Measurements from ENCODE around the gene THOC6. TPM values are rescaled to one million over a fixed set of nuclear protein-coding genes. Genes with fewer than 3 reads are reported as not detected.
"Not testable (repeated sequence)": the region's sequence is repeated elsewhere in the genome, so short reads cannot be mapped to it uniquely, and the experiment has no call there.

Gene THOC6
- total RNA-seq, 1 donor from 2014 or later = 40.1 TPM

DNA sequence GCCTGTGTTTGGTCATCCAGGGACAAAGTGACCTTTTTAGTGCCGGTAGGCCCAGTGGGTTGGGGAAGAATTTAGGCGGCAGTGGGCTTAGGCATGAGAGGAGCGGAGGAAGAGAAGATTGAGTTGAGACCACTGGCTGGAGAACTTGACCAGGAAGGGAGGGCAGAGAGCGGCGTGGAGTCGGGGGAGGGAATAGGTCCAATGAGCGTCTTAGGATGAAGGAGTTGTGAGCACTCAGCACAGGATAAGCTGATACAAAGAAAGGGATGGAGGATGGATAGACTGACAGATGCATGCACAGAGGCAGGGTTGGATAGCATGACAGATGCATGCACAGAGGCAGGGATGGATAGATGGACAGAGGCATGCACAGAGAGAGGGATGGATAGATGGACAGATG lies 49.6 kb downstream of the THOC6 start:
- H3K9me3 Mint-ChIP-seq = no peaks in the 10 kb centered on the region
- H3K27ac Mint-ChIP-seq = no peak overlapping the region
- DNase-seq (ENCODE audit: extremely low spot score, unreplicated experiment) = no peak
- H3K36me3 Mint-ChIP-seq = no peaks in the 10 kb centered on the region
- peaks cover 39% of the 10 kb centered on the region for H3K27me3 Mint-ChIP-seq
- TF ChIP-seq CTCF (conservative IDR thresholded peaks at IDR 0.05) = no peak
- H3K4me3 Mint-ChIP-seq = no peak overlapping the region
- H3K4me1 Mint-ChIP-seq (ENCODE audit: unreplicated experiment) = no peaks in the 10 kb centered on the region

DNA sequence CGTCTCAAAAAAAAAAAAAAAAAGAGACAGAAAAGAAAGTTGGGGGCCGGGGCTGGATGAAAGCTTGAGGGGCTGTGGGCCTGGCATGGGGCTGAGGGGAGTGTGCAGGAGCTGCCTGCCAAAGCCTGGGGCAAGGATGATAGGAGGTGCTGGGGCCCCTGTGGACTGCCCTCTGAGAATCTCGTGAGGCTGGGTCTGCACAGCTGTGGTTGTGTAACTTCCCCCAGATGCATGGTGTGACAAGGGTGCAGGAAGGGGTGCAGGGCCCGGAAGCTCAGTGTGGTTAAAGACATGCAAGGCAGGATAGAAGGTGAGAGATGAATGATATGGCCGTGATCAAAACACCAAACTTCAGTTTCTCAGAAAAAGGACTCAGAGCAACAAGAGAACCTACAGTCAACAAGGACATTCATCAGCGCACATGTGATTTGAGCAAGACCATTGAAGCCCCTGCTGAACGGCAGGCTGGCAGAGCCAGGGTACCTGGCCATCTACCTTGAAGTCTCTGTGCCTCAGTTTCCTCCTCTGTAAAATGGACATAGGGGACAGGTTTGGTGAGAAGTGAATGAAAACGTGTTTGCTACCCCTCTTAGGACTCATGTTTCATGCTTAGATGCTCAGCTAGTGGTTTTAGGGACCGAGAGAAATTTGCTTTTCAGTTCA lies 51.2 kb downstream of the THOC6 start:
- Mint-ChIP-seq H3K36me3 (no peaks in the 10 kb centered on the region), H3K27ac (no peak overlapping the region), H3K9me3 (no peaks in the 10 kb centered on the region), H3K4me3 (no peak overlapping the region), H3K4me1 (ENCODE audit: unreplicated experiment) (no peaks in the 10 kb centered on the region), H3K27me3 (peaks cover 49% of the 10 kb centered on the region)
- TF ChIP-seq CTCF (conservative IDR thresholded peaks at IDR 0.05) = no peak
- no peak for DNase-seq (ENCODE audit: extremely low spot score, unreplicated experiment)

GRCh38 chr16:3075523-3075915 lies 51.7 kb downstream of the THOC6 start:
- no peak for DNase-seq (ENCODE audit: extremely low spot score, unreplicated experiment)
- Mint-ChIP-seq H3K27me3 (peaks cover 53% of the 10 kb centered on the region), H3K4me1 (ENCODE audit: unreplicated experiment) (no peaks in the 10 kb centered on the region), H3K36me3 (no peaks in the 10 kb centered on the region), H3K27ac (no peak overlapping the region), H3K4me3 (no peak overlapping the region), H3K9me3 (no peaks in the 10 kb centered on the region)
- no peak for TF ChIP-seq CTCF (conservative IDR thresholded peaks at IDR 0.05)

- not testable (repeated sequence) for H3K27ac Mint-ChIP-seq; DNase-seq (ENCODE audit: extremely low spot score, unreplicated experiment); H3K36me3 Mint-ChIP-seq; H3K4me1 Mint-ChIP-seq (ENCODE audit: unreplicated experiment); H3K9me3 Mint-ChIP-seq; H3K4me3 Mint-ChIP-seq
- peaks cover 57% of the 10 kb centered on the region for H3K27me3 Mint-ChIP-seq
Observed at GRCh38 chr16:3075946-3076345, 52.1 kb downstream of the THOC6 start.

DNA sequence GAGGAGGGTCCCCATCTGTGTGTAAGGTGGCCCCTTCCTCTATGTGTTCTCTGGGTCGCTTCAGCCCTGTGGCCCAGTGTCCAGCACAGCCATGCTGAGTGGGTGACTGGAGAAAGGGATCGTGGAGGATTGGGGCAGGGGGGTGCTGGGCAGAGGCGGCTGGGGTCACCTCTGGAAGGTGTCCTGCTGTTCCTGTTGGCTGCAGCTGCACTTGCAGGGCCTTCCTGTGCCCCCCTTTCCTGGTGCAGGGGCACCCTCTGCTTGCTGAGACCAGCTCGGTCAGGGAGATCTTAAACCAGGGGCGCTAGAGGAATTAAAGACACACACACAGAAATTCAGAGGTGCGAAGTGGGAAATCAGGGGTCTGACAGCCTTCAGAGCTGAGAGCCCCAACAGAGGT lies 52.7 kb downstream of the THOC6 start:
- Mint-ChIP-seq H3K4me3 (no peak overlapping the region), H3K9me3 (no peaks in the 10 kb centered on the region), H3K27me3 (peaks cover 58% of the 10 kb centered on the region), H3K27ac (no peak overlapping the region), H3K36me3 (no peaks in the 10 kb centered on the region), H3K4me1 (ENCODE audit: unreplicated experiment) (no peaks in the 10 kb centered on the region)
- TF ChIP-seq CTCF (conservative IDR thresholded peaks at IDR 0.05) = no peak
- no peak for DNase-seq (ENCODE audit: extremely low spot score, unreplicated experiment)

Other genes with a start within 250 kb of the THOC6 start
- gene ELOB, start 246.8 kb upstream of the THOC6 start, total RNA-seq (ENCODE audit: low replicate concordance) = 237 and 243 TPM in 2 replicates
- gene PRSS33, start 236.5 kb upstream of the THOC6 start, total RNA-seq (ENCODE audit: low replicate concordance) = 0.39 and 2.4 TPM in 2 replicates
- not detected in 2 replicates for gene PRSS41, start 225.6 kb upstream of the THOC6 start, total RNA-seq (ENCODE audit: low replicate concordance)
- gene PRSS21, start 206.8 kb upstream of the THOC6 start, total RNA-seq (ENCODE audit: low replicate concordance) = not detected in 2 replicates
- 1.5 and 1.7 TPM in 2 replicates for gene ZG16B, start 193.7 kb upstream of the THOC6 start, total RNA-seq (ENCODE audit: low replicate concordance)
- gene PRSS22, start 165.9 kb upstream of the THOC6 start, total RNA-seq (ENCODE audit: low replicate concordance) = 42.5 and 56.8 TPM in 2 replicates
- 43.1 and 45.9 TPM in 2 replicates for gene FLYWCH2, start 140.8 kb upstream of the THOC6 start, total RNA-seq (ENCODE audit: low replicate concordance)
- 17.8 and 28.6 TPM in 2 replicates for gene FLYWCH1, start 112.1 kb upstream of the THOC6 start, total RNA-seq (ENCODE audit: low replicate concordance)
- gene KREMEN2, start 59.8 kb upstream of the THOC6 start, total RNA-seq (ENCODE audit: low replicate concordance) = 4.5 and 7.7 TPM in 2 replicates
- 18.1 and 23.8 TPM in 2 replicates for gene PAQR4, start 54.7 kb upstream of the THOC6 start, total RNA-seq (ENCODE audit: low replicate concordance)
- 25.1 and 42.3 TPM in 2 replicates for gene PKMYT1, start 43.6 kb upstream of the THOC6 start, total RNA-seq (ENCODE audit: low replicate concordance)
- gene CLDN9, start 11.1 kb upstream of the THOC6 start, total RNA-seq (ENCODE audit: low replicate concordance) = 0.99 and 3.4 TPM in 2 replicates
- 98.9 and 243 TPM in 2 replicates for gene CLDN6, start 5.9 kb upstream of the THOC6 start, total RNA-seq (ENCODE audit: low replicate concordance)
- gene TNFRSF12A, start 3.7 kb upstream of the THOC6 start, total RNA-seq (ENCODE audit: low replicate concordance) = 24.0 and 55.5 TPM in 2 replicates
- 34.8 and 49.4 TPM in 2 replicates for gene HCFC1R1, start 93 bp upstream of the THOC6 start, total RNA-seq (ENCODE audit: low replicate concordance)
- gene BICDL2, start 12.9 kb downstream of the THOC6 start, total RNA-seq (ENCODE audit: low replicate concordance) = 15.2 and 28.6 TPM in 2 replicates
- gene MMP25, start 22.5 kb downstream of the THOC6 start, total RNA-seq (ENCODE audit: low replicate concordance) = 0.14 TPM in 2 replicates
- 12.7 and 44.1 TPM in 2 replicates for gene IL32, start 41.6 kb downstream of the THOC6 start, total RNA-seq (ENCODE audit: low replicate concordance)
- gene ZSCAN10, start 75.3 kb downstream of the THOC6 start, total RNA-seq (ENCODE audit: low replicate concordance) = not detected in 2 replicates
- gene ZNF205, start 88.6 kb downstream of the THOC6 start, total RNA-seq (ENCODE audit: low replicate concordance) = 15.0 and 18.2 TPM in 2 replicates
- 11.6 and 13.3 TPM in 2 replicates for gene ZNF213, start 111.0 kb downstream of the THOC6 start, total RNA-seq (ENCODE audit: low replicate concordance)
- gene OR1F1, start 164.2 kb downstream of the THOC6 start, total RNA-seq (ENCODE audit: low replicate concordance) = 0.34 TPM in 1 of 2 replicates, not detected in the other
- gene ZNF200, start 211.1 kb downstream of the THOC6 start, total RNA-seq (ENCODE audit: low replicate concordance) = 10.5 and 12.4 TPM in 2 replicates
- 0.19 TPM in 1 of 2 replicates, not detected in the other for gene MEFV, start 232.6 kb downstream of the THOC6 start, total RNA-seq (ENCODE audit: low replicate concordance)

Data from type B pancreatic cell (in vitro differentiated cells).